Colon (tissue), 2 donors: ENCODE measurements around the gene NHP2.
"Not testable (repeated sequence)": the region's sequence is repeated elsewhere in the genome, so short reads cannot be mapped to it uniquely, and the experiment has no call there.

Source experiments
- FAIRE-seq: peaks from 2 replicates; lab custom pipeline; 2012; peaks lifted over from hg19 to GRCh38; lab: Jason Lieb, UNC
- donor health status: control.
- donor health status: control.

NHP2 gene

DNA sequence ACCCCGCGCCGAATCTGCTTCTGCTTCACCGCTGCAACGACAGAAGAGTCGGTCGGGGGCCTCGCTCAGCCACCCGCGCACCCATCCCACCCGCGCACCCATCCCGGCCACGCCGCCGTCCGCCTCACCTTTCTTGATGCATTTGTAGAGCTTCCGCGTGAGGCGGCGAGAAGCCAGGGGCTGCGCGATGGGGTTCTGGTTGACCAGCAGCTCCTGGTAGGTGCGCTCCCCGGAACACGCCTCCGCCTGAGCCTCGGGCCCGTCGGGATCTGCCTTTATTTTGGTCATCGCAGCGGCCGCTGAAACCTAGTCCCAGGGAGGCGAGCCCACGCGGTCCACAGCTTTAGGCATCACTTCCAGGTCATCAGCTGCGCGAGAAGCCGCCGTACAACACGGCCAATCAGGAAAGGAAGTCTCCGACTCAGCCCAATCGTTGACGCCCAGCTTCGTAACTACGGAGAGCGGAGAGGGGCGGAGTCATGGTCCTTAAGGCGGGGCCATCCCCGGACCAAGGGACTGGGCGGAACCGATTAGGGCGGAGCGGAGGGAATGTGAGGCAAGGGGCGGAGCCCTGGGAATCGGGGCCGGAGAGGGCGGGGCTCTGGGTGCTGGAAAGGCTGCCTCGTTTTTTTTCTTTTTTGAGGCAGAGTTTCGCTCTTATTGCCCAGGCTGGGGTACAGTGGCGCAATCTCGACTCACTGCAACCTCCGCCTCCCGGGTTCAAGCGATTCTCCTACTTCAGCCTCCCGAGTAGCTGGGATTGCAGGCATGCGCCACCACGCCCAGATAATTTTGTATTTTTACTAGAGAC lies at the start of gene NHP2:
Gene NHP2 (minus strand): TSS at position 356 of the 811 bp plus-strand sequence. CDS start 68 bp downstream, at position 288.
- peak; percentile 95 for FAIRE-seq

DNA sequence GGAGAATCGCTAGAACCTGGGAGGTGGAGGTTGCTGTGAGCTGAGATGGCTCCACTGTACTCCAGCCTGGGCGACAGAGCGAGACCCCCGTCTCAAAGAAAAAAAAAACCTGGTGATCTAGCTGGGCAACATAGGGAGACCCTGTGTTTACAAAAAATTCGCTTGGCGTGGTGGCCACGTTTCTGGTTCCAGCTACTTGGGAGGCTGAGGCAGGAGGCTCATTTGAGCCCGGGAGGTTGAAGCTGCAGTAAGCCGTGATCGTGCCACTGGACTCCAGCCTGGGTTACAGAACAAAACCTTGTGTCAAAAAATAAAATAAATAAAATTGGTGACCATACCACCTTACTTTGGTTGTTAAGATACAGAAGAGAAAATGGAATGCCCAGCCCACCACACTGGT lies 48.9 kb upstream of the NHP2 start:
- no peak for FAIRE-seq

GRCh38 chr5:178201927-178202235 lies 48.2 kb upstream of the NHP2 start:
- no peak for FAIRE-seq

DNA sequence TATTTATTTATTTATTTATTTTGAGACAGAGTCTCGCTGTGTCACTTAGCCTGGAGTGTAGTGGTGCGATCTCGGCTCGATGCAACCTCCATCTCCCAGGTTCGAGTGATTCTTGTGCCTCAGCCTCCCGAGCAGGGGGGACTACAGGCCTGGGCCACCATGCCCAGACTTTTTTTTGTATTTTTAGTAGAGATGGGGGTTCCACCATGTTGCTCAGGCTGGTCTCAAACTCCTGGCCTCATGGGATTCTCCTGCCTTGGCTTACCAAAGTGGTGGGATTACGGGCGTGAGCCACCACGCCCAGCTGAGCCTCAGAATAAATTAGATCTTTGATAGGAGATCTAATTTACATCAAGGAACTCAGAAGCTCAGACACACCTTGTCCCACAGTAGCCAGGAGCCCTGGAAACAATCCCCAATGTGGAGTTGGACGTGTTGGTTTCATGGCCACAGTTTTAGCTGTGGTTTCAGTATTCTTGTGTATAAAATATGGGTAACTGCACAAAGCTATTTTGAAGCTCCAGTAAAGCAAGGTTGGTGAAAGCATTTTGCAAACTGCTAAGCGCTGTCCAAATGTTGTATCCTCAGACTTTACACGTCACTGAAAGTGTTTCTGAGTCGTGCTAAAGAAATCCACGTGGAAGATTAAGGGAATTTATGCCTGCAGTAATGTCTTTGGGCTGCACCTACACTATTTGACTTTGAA lies 47.7 kb upstream of the NHP2 start:
- no peak for FAIRE-seq

GRCh38 chr5:178199581-178200434 lies 46.1 kb upstream of the NHP2 start:
- FAIRE-seq: no peak

DNA sequence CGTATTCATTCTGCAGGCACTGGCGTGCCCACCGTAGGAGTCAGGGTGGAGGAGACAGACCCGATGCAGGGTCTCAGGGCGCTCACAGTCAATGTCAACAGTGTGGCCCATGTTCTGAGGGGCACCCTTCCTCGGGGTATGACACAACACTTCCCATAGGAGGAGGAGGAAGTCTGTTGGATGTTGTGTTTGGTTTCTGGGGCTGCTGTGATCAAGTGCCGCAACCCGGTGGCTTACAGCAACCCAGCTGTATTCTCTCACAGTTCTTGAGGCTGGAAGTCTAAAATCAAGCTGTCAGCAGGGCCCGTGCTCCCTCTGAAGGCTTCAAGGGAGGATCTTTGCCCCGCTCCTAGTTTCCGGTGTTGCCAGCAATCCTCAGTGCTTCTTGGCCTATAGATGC lies 45.0 kb upstream of the NHP2 start:
- FAIRE-seq: no peak

DNA sequence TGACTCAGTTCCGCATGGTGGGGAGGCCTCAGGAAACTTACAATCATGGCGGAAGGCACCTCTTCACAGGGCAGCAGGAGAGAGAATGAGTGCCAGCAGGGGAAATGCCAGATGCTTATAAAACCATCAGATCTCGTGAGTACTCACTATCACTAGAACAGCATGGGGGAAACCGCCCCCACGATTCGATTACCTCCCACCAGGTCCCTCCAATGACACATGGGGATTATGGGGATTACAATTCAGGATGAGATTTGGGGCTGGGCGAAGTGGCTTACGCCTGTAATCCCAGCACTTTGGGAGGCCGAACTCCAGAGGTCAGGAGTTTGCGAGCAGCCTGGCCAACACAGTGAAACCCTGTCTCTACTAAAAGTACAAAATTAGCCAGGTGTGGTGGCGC lies 44.5 kb upstream of the NHP2 start:
- FAIRE-seq: not testable (repeated sequence)

- no peak for FAIRE-seq
Observed at GRCh38 chr5:178196986-178197385, 43.3 kb upstream of the NHP2 start.

GRCh38 chr5:178196281-178196812 lies 42.7 kb upstream of the NHP2 start:
- no peak for FAIRE-seq

- FAIRE-seq: no peak
Observed at GRCh38 chr5:178194026-178194425, 40.3 kb upstream of the NHP2 start.

DNA sequence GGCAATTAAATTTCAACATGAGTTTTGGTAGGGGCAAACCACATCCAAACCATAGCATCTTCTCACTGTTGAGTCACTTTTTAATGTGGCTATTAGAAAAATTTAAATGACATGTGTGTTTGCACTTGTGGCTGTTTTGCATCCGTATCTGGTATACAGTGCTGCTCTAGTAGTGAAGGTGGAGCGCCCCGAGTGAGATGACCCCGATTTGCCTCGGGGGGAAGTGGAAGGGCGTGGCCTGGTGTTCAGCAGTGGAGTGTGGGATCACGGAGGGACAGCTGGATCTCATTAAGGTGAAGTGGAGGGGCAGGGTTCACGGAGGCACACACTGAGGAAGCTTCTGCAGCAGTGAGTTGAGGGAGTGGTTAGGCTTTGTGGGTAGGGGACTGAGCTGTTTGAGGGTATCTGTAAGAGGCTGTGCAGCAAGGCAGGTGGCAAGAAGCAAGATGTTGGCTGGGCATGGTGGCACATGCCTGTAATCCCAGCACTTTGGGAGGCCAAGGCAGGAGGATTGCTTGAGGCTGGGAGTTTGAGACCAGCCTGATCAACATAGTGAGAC lies 39.6 kb upstream of the NHP2 start:
- no peak for FAIRE-seq

DNA sequence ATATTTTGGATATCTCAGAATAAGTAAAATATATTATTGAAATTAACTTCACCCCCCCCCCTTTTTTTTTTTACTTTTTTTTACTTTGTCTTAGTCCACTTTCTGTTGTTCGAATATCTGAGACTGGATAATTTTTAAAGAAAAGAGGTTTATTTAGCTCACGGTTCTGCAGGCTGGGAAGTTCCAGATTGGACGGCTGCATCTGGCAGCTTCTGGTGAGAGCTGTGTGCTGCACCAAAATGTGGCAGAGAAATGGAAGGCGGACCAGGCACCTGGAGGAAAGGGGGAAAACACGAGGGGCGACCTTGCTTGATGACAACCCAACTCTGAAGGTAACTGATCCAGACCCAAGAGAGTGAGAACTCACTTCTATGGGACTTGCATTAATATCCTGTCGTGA lies 39.1 kb upstream of the NHP2 start:
- no peak for FAIRE-seq

DNA sequence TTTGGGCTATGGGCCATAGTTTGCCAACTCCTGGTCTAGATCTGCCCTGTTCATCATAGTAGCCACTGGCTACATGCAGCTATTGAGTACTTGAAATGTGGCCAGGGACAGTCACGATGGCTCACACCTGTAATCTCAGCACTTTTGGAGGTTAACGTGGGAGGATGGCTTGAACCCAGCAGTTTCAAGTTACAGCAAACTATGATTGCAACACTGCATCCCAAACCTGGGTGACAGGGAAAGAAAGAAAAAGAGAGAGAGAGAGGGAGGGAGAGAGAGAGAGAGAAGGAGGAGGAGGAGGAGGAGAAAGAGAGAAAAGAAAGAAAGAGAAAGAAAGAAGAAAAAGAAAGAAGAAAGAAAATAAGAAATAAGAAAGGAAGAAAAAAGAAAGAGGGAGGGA lies 38.6 kb upstream of the NHP2 start:
- FAIRE-seq: no peak

GRCh38 chr5:178191661-178192060 lies 38.0 kb upstream of the NHP2 start:
- no peak for FAIRE-seq

GRCh38 chr5:178189433-178189832 lies 35.7 kb upstream of the NHP2 start:
- no peak for FAIRE-seq

DNA sequence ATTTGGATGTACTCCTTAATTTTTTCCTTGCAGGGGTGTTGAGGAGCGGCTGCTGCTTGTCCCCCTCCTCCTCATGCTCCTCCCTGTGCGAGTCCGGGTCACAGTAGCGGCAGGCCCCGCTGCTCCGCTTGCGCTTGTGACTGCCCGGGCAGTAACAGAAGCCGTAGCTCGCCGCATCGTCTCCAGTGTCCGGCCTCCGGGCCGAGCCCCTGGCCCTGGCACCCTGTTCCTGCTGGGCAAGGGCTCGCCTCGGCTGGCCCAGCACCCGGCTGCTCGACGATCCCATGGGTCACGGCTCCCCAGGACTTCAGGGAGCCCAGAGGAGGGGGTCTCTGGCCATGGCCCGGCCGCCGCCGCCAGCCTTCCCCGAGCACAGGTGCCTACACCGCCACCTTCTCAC lies 33.3 kb upstream of the NHP2 start, which contains the start of gene GMCL2:
Gene GMCL2 (minus strand): TSS at position 358 of the 400 bp plus-strand sequence. CDS start 72 bp downstream, at position 286.
- FAIRE-seq: no peak

GRCh38 chr5:178186427-178186826 lies 32.7 kb upstream of the NHP2 start:
- no peak for FAIRE-seq

GRCh38 chr5:178182158-178182876 lies 28.6 kb upstream of the NHP2 start:
- no peak for FAIRE-seq

- FAIRE-seq: no peak
Observed at GRCh38 chr5:178180141-178180863, 26.6 kb upstream of the NHP2 start.

GRCh38 chr5:178177569-178177968 lies 23.9 kb upstream of the NHP2 start:
- FAIRE-seq: no peak

- FAIRE-seq: no peak
Observed at GRCh38 chr5:178176791-178177190, 23.1 kb upstream of the NHP2 start.
